GM15510 (cell line): ENCODE data around the gene BCL11B.

Experiments used
- POLR2A ChIP-seq: IDR thresholded peaks from 3 replicates; pipeline ENCODE4 v1.6.1; 2011; ENCODE audit warnings: borderline replicate concordance; ENCODE audit not compliant: insufficient read length; ENCODE audit errors: extremely low read depth

The BCL11B gene

GRCh38 chr14:99203080-99203479 is 68.9 kb downstream of the BCL11B start:
- TF ChIP-seq POLR2A: no peak

GRCh38 chr14:99202516-99202915 is 69.5 kb downstream of the BCL11B start:
- TF ChIP-seq POLR2A: no peak

- no peak for TF ChIP-seq POLR2A
Observed at GRCh38 chr14:99201351-99202073, 70.5 kb downstream of the BCL11B start.

- TF ChIP-seq POLR2A: no peak
Observed at GRCh38 chr14:99200654-99201005, 71.4 kb downstream of the BCL11B start.

- no peak for TF ChIP-seq POLR2A
Observed at GRCh38 chr14:99199846-99200653, 71.9 kb downstream of the BCL11B start.

- no peak for TF ChIP-seq POLR2A
Observed at GRCh38 chr14:99198746-99199502, 73.1 kb downstream of the BCL11B start.

GRCh38 chr14:99196310-99196650 is 75.7 kb downstream of the BCL11B start:
- TF ChIP-seq POLR2A: no peak

- no peak for TF ChIP-seq POLR2A
Observed at GRCh38 chr14:99195602-99196309, 76.2 kb downstream of the BCL11B start.

GRCh38 chr14:99194736-99195135 is 77.3 kb downstream of the BCL11B start:
- TF ChIP-seq POLR2A: no peak

GRCh38 chr14:99194136-99194535 is 77.9 kb downstream of the BCL11B start:
- no peak for TF ChIP-seq POLR2A

- TF ChIP-seq POLR2A: no peak
Observed at GRCh38 chr14:99192830-99193229, 79.2 kb downstream of the BCL11B start.

GRCh38 chr14:99192028-99192621 is 79.9 kb downstream of the BCL11B start:
- TF ChIP-seq POLR2A: no peak

GRCh38 chr14:99191395-99192027 is 80.5 kb downstream of the BCL11B start:
- no peak for TF ChIP-seq POLR2A
